SU-DHL-6 (cell line): Measurements from ENCODE around the gene CENPC.

ENCODE experiments used
- EZH2phosphoT487 ChIP-seq: fragments of 200-600 bp; sonication (generic), shearing (Covaris generic); conservative IDR thresholded peaks from 2 replicates; pipeline ENCODE4 v1.6.1; 2018; ENCODE audit warnings: mild to moderate bottlenecking, antibody characterized with exemption, low read length, moderate library complexity, mixed read lengths
- TF ChIP-seq, protein P1 (sequence below): fragments of 200-600 bp; sonication (generic); IDR thresholded peaks from one replicate; pipeline ENCODE4 v1.5.1; 2017; ENCODE audit warnings: antibody characterized with exemption, mild to moderate bottlenecking, low read length, moderate library complexity; ENCODE audit not compliant: insufficient read depth, poor library complexity, severe bottlenecking

- TF ChIP-seq EZH2phosphoT487: no peak
- TF ChIP-seq, protein P1, sequence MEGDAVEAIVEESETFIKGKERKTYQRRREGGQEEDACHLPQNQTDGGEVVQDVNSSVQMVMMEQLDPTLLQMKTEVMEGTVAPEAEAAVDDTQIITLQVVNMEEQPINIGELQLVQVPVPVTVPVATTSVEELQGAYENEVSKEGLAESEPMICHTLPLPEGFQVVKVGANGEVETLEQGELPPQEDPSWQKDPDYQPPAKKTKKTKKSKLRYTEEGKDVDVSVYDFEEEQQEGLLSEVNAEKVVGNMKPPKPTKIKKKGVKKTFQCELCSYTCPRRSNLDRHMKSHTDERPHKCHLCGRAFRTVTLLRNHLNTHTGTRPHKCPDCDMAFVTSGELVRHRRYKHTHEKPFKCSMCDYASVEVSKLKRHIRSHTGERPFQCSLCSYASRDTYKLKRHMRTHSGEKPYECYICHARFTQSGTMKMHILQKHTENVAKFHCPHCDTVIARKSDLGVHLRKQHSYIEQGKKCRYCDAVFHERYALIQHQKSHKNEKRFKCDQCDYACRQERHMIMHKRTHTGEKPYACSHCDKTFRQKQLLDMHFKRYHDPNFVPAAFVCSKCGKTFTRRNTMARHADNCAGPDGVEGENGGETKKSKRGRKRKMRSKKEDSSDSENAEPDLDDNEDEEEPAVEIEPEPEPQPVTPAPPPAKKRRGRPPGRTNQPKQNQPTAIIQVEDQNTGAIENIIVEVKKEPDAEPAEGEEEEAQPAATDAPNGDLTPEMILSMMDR: no peak
These were observed 45.5 kb downstream of the CENPC start for GRCh38 chr4:67499799-67500198.
